Activated CD4-positive, alpha-beta T cell treated with anti-CD3 and anti-CD28 coated beads, Interleukin-2, amount 50 U/mL, for 48 hours (primary cell): Measurements from ENCODE around the gene ZIC1.

Experiments
- DNase-seq, 2 experiments: peaks; one replicate each; pipeline ENCODE4 v3.0.0-alpha.2; 2020

The ZIC1 gene

DNA sequence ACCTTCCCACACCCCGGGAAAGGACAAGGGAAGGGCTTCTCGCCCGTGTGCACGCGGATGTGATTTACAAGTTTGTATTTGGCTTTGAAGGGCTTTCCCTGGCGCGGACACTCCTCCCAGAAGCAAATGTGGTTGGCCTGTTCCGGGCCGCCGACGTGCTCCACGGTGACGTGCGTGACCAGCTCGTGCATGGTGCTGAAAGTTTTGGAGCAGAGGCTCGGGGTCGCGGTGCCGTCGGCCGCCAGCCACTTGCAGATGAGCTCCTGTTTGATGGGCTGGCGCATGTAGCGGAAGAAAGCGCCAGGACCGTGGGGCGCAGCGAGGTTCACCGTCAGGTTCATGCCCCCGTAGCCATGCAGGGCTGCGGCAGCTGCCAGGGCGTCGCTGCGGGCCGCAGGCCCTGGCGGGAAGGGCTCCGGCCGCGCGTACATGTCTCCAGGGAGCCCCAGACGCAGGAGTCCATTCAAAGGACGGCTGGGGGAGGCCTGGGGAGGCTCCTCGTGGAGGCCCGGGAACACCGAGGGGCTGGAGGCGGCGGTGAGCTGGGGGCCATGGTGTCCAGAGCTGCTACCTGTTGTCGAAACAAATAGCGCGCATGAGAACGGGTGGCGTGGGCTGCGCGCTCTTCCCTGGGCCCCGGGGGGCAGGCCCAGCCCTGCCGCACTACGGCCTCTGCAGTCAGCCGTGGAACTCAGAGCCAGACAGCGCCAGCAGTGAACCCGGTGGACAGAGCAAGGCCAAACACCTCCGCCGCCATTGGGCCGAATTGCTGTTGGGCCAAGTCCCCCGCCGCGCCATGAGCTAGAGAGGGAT lies 13.1 kb upstream of the ZIC1 start:
- DNase-seq = no peak

DNA sequence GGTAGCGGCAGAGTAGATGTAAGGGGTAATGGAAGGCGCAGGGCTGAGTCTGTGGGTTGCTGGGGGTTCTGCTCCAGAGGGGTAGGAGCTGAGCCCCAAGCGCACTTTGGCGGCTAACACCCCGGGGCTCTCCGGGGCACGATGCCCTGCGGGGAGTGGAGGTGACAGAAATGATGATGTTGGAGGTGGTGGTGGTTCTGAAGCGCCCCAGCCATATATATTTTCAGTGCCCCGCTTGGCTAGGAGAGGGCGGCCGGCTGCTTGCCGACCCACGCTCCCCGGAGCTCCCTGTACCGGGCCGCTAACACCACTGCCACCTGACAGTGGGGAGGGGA lies 12.5 kb upstream of the ZIC1 start:
- DNase-seq = no peak

DNA sequence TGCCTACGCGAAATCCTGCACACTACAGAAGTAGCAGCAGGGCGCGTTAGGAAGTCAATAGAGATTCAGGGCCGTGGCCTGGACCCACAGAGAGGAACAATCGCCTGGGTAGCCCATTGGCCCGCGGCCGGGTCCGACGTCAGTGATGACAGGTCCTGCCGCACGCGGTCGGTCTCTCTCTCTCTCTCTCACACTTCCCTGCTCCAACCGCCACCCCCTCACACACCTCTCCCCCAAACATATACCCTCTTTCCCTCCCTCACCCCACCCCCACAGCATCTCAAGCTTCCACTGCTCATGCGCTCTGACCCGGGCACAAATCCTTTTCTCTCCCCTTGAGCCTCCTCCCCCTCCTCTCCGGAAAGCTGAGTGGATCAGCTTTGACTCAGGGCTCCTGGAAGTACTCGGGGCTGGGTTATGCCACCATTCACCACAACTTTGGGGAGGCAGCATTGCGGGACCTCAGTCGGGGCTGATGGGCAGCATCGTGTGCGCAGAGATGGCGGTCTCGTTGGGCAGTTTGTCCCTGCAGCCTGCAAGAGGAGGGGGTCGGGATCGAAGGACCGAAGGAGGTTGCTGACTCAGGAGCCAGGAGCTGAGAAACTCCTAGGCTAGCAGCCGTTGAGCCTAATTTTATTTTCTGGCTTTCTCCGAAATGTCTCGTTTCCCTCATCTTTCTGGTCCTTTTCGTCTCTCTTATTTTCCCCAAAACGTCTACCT lies 11.8 kb upstream of the ZIC1 start:
- no peak for DNase-seq

DNA sequence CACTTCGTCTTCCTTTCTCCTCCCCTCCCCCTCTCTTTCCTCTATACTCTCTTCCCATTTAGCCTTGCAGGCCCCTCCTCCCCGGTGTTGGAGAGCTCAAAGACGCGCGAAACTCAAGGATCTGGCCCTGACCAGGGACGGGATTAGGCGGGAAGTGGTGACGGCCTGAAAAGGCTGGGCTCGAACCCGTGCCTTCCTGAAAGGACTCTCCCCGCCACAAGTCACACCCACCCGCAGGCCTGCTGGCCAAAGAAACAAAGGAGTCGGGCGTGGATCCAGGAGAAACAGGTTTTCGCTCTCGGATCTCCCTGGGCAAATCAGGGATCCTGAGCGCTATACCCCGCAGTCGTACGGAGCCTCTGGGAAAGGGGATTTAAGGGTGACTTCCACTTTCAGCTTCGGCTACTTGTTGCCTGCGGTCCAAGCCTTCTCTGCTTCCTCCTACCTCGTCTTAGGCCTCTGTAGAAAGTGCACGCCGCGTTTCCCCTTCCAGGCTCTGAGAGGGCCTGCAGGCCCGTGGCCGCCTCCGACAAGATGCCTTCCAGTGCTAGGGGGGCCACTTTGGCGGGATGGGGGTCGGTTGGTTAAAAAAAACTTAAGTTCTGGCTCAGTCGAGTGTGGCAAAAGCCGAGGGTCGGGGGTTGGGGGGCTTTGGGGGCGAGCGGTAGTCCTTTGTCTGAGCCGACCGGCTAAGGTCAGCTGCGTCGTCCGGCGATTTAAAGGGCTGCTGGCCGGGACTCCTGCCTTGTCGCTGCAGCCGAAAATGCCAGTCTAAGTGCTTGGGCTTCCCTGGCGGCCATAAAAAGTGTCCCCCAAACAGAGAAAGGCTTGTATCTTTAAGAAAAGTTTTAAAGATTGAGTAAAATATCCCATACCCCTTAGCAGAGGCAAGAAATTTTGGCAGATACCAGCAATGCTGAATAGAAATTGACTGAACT lies 11.0 kb upstream of the ZIC1 start:
- DNase-seq = no peak

DNA sequence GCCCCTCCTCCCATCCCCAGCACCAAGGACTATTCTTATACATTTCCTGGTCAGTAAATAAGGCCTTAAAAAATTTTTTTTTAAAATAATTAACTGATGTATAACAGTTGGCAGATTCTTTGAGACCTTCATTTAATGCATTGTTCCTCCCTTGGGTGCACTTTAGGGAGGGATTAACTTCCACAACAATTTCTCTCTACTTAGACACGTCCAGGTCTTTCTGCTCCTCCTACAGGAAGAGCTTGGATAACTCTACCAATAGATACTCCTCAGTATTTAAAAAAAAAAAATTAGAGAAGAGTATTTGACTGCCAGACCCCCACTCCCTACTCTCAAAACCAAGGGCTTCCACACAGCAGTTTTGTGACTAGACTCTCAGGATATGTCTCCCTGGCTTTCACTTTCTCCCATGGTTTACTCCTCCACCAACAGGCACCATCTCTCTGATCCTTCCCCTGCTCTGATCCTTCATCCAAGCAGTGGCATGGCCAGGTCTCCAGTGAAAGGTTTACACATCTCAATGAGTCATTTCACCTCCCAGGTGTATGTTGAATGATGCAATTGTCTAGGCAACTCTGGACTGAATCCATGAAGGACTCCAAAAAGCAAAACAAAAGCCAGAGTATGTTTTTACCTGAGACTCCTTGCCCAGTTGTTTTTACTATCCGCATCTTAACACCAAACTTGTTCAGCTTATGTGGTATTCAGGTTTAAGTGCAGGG lies 10.2 kb upstream of the ZIC1 start:
- DNase-seq = no peak

DNA sequence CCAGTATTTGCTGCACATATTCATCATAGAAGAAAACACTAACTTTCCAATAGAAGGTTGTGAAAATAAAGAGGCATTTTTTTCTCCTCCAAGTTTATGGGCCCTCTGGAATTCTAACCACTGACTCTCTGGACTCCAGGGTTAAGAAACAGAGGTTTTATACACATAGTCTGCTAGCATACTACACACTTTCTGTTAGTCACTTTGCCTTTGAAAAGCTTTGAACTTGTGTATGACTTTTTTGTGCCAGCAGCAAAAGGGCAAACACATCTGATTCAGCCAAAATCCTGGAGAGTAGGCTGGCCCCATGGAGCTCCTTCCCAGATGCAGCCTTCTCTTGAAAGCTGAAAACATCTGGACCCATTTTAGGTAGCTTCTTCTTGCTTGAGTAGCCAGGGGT lies 9.1 kb upstream of the ZIC1 start:
- no peak for DNase-seq

DNA sequence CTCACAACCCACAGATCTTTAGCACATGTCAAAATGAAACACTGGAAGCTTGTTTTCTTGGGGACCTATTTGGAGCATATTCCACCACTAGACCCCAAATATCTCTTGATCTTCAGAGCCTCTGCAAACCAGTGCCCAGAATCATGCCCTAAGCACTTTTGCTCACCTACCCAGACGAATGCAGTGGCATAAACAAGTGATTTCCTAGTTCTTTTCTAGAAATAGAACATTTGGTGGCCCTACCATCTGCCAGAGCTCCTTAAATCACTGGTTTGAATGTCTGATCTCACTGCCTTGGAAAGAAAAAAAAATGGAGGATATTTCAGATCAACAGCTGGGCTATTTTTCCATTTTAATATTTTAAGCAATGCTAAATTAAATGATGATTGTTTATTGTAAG lies 8.2 kb upstream of the ZIC1 start:
- DNase-seq = no peak

DNA sequence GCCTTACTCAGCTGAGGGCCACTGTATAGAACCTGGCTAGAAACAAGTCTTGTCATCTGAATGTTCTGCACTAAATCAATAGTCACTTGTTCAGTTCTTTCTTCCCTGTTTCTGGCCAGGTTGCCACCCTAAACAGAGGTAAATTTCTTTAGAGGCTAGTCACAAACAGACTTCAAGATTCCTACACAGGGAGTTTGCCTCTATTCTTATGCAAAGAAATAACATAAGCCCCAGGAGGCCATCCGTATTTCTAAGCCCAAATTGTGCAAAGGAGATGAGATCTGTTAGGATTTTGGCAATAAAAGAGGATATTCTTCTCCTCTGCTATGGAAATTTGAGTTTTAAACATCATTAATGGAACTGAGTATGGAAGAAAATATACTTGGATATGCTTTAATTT lies 7.7 kb upstream of the ZIC1 start:
- DNase-seq = no peak

DNA sequence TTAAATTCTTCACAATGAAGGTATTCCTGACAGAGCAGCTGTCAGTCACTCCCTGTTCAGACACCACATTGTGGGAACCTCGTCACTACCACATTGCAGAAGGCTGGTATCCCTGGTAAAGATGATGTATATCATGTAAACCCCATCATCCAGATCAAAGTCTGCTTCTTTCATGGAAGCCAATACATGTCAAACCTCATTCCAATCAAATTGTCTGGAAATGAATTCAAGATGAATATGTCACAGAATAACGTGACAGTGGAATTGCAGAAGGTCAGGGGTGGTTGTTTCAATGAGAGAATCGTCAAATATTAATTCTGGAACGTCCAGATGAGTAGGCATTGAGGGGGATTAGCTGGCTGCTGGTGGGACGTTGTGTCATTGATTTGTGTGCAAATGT lies 7.0 kb upstream of the ZIC1 start:
- no peak for DNase-seq

DNA sequence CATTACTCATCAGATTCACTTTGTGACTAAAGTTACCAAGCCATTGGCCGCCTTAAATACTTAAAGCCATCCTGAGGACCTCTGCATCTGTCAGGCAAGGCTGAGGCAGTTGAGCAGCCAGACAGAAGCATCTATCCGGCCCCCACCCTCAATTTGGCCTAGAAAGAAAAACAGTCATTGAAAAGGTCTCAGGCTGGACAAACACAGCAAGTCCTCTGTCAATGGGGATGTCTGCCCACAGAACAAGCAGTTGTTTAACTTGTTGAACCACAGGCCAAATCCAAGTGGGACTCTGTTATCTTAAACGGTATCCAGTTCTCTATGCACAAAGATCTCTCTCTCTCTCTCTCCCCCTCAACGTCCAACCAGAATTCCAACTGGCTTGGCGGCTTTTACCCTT lies 5.7 kb upstream of the ZIC1 start:
- no peak for DNase-seq

DNA sequence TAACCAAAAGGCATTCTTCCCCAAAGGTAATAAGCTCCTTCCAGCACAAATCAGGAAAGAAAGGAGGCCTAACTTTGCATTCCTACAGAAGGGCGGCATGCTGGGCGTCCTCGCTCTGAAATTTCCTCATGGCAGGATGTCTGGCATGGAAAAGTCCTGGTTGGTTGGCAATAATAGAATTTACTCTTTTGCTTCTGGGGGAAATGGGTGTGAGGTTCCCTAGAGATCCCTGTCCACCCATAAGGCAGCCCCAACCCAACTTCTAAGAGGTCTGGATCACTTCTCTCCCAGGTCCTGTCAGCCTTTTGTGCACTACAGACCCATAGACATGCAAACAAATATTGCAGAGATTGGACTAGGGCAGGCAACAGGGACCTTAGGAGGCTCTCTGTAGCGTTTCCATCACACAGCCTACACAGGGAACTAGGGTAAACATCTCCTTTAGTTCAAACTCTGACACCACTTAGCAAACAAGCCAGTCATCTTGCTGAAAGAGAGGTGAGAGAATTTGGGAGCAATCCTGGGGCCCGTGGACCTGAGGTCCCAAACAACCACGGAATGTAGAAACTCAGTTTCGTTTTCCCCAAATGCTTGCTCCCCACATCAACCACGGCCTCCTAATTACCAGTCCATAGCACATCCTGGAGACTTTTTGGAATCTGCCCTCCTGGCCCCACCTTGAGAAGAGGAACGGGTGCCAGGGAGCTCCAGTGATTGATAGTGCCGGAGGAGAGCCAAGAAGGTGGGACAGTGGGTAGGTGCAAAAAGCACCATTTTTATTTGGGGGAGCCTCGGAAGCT lies 5.0 kb upstream of the ZIC1 start:
- DNase-seq = no peak

DNA sequence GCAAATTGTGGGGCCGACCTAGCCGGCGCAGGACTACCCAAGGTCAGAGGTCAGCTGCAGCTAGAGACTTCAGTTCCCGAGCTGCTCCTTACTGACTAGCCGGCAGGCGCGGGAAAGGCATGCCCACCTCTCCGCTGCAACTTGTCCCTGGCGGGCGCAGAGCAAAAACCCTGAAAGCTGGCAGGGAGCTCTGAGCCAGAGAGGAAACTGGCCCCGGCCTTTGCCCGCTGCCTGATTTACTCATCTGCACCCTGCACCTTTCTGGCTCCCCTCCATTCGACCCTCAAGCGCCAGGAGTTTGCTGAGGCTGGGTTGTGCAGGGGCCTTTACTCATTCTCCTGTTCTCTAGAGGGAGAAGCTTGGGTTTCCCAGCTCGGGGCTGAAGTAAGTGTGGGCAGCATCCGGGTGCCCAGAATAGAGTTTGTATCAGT lies 4.3 kb upstream of the ZIC1 start:
- no peak for DNase-seq

DNA sequence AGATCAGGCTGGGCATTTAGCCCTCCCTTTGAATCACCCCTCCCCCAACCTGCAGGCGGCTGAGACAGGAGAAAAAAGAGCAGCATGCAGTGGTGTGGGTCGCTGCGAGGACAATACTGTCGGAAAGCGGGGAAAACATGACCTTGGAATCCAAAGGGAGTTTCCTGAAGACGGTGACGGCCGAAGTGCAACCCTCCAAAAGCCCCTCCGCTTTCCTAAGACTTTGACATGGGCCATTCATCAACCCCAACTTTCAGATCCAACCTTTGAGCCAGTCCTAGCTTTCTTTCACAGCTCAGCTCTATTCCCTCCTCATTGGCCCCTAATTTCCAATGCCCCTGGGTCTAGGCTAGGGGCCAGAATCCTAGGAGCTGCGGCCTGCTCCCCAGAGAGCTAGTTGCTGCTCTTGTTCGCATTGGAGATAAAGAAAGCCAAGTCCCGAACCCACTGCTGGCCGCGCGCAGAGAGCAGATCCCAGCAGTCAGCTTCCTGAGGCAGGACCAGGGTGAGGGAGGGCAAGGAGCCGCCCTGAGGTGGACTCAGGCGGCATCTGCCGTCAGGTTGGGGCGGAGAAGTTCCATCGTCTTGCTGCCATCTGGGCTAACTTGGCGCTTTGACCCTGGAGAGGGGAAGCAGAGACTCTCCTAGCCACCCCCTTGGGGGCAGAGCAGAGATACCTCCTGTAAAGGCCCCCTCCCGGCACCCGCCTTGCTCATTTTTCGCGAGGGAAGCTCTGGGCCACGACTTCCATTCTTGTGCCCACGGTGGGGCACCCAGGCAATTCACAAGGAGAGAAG lies 3.7 kb upstream of the ZIC1 start:
- no peak for DNase-seq

DNA sequence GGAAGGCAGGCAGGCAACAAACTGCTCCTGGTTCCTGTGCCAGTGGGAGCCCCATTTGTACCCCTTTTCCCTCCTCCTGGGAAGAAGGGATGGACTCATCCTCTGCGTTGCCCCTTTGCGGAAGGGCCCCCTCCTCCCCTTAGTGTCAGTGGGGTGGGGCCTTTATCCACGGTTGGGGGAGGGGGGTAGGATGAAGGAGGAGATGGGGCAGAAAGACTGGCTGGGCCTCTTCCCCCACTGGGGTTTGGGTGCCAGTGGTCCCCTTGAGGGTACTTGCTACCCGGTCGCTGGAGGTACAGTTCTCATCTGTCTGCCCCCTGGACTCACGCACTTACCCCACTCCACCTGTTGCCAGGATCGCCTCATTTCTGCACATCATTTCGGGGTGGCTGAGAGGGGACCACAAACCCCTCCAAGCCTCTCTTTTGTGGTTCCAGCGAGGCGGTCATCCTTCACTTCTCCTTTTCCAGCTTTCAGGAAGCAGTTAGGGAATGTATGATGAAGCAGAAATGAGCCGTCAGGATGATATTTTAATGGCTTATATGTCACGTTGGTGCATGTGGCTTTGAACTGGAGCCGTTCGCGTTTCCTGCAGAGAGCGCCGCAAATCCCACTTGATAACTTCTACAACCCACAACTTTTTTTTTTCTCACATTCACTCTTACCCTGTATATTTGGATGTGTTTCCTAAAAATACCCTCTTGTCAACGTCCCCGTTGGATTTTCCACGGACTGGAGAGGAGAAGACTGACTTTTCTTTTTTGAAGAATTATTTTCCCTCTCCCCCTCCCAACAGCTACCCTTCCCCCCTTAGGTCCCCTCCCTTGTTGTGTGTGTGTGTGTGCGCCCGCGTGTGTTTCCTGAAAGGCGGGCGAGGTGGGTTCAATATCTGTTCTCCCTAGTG lies 2.9 kb upstream of the ZIC1 start, which contains the start of gene ZIC4:
TSS of gene ZIC4 (minus strand) at position 516 of the 904 bp plus-strand sequence. CDS start 3,746 bp downstream, outside the sequence.
- no peak for DNase-seq

DNA sequence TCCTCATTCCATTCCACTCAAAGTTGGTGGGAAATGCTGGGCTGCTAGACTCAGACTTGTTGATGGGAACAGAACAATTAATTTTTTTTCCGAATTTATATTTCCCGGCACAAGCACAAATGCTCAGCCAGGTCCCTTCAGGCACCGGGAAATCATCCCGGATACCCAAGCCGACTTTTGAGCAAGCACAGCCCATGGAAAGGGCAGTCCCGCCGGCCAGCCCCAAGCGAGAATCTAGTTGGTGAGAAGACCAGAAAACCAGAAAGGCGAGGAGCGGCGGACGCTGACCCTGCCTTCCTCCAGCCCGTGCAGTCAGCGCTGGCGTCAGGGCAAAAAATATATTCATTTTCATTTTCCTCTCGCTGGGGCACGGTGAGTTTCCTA lies 2.1 kb upstream of the ZIC1 start:
- DNase-seq = no peak

DNA sequence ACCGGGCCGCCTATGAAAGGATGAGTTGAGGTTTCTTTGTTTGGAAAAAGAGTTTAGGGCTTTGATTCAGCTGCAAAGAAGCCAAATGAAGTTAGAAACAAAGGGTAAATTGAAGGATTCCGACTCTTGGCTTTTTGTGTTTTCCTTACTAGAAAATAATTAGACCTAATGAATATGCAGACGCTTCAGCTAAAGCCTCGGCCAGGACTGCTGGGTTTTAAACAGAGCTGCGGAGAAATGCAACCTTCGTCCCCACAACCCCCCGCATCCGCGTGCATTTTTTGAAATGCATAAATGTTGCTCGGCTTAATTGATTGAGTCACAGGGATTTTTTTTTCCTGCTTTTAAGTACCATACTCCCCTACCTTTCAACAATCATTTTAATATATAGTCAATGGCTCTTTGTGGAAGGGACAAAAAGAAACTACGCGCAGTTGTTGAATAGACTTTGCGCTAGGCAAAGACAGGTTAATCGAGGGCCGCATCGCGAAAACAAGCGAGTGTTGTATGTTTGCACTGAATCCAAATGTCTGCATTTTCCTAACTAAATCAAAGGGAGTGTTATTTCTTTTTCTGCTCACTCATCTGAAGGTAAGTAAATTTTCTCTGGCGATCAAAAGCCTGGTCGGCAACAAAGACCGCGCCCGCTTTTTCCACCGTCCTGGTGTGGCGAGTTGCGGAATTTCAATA lies 1.5 kb upstream of the ZIC1 start:
- no peak for DNase-seq

DNA sequence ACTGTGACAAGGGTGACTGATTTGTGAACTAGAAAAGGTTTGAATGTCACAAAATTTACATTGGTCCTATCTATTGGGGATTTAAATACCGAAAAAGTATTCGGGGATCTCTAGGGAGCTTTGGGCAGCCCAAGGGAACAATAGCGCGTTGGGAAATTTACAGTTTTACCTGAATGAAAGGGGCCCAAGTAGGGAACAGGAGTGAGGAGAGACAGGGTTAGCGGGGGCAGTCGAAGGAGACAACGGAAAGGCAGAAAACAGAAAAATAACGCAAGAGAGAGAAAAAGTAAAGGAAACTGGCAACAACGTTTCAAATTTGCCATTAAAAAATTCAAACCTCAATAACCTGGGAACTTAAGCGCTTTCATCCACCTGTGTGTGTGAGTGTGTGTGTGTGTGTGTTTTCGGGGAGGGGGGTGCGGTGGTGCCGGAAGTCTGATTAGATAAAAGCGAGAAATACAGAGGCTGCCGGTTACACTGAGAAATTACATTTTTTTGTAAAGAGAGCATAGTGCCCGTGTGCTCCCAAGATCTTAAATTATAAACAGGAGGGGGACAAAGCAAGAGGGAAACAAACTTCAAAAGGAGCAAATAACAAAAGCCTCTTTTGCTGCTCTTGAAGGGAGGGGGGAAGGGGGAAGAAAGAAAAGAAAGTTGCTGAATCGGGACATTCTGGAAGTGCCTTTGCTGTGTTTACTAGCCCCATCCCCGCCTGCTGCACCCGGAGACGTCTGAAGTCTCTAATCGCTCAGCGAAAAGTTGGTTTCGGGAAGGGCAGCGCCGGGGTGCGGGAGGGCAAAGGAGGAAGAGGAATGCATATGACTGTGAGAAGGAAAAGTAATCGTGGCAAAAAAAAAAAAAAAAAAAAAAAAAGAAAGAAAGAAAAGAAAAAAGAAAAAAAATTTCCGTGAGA lies 721 bp upstream of the ZIC1 start:
- no peak for DNase-seq

DNA sequence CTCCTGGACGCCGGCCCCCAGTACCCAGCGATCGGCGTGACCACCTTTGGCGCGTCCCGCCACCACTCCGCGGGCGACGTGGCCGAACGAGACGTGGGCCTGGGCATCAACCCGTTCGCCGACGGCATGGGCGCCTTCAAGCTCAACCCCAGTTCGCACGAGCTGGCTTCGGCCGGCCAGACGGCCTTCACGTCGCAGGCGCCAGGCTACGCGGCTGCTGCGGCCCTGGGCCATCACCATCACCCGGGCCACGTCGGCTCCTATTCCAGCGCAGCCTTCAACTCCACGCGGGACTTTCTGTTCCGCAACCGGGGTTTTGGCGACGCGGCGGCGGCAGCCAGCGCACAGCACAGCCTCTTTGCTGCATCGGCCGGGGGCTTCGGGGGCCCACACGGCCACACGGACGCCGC lies 956 bp downstream of the ZIC1 start:
- no peak for DNase-seq
